Muscle layer of colon (tissue), 2 donors: ENCODE data around the gene ZBTB49.

Source experiments
- H3K27ac ChIP-seq: one replicate; pipeline ENCODE4 v1.7.0; 2013; ENCODE audit warnings: low read depth, mild to moderate bottlenecking, low read length, moderate library complexity
- H3K27me3 ChIP-seq, 2 donors: one replicate each; pipeline ENCODE4 v1.7.0; 2013; ENCODE audit warnings: low read length in 2 of 2, mild to moderate bottlenecking in 2 of 2; ENCODE audit not compliant: insufficient read depth in 2 of 2, control insufficient read depth in 1 of 2
- H3K36me3 ChIP-seq: one replicate; pipeline ENCODE4 v1.7.0; 2013; ENCODE audit warnings: mild to moderate bottlenecking, low read length; ENCODE audit not compliant: insufficient read depth
- H3K4me1 ChIP-seq: one replicate; pipeline ENCODE4 v1.7.0; 2013; ENCODE audit warnings: mild to moderate bottlenecking, low read length; ENCODE audit not compliant: insufficient read depth
- H3K4me3 ChIP-seq, 2 donors: one replicate each; pipeline ENCODE4 v1.7.0; 2013; ENCODE audit warnings: low read length in 2 of 2, low read depth in 1 of 2, mild to moderate bottlenecking in 1 of 2, moderate library complexity in 1 of 2
- H3K9ac ChIP-seq: one replicate; pipeline ENCODE4 v1.7.0; 2013; ENCODE audit warnings: low read length
- H3K9me3 ChIP-seq: one replicate; pipeline ENCODE4 v1.7.0; 2013; ENCODE audit warnings: mild to moderate bottlenecking, low read length
- donor health status: abdominal sarcoma.
- donor health status: Adenocarcinoma of cecum.

The ZBTB49 gene

DNA sequence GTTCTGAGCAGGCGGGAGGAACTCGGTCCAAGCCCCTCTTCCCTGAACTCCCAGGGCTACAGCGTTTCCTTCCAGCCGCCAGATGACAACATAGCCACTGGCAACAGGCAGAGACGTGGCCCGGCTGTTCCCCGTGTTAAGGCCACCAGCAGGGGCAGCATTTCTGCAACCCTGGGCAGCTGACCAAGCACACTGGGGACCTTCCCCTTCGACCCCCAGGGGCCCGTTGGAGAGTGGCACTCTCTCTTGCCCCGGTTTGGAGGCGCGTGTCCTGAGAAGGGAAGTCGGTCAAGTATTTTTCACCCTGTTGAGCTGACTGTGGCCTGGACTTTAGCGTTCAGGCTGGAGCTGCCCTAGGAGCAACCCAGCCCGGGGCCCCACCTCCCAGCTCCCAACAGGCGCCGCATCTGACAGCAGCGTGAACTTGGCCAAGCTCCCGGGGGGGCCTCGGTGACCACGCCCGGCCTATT is 37.6 kb downstream of the ZBTB49 start:
- H3K36me3 ChIP-seq, result no peaks in the 10 kb centered on the region
- H3K27ac ChIP-seq, result no peak overlapping the region
- H3K9me3 ChIP-seq, result no peaks in the 10 kb centered on the region
- no peak overlapping the region for H3K4me3 ChIP-seq
- H3K4me1 ChIP-seq, result no peaks in the 10 kb centered on the region
- H3K27me3 ChIP-seq, result no peaks in the 10 kb centered on the region
- H3K9ac ChIP-seq, result no peak overlapping the region

DNA sequence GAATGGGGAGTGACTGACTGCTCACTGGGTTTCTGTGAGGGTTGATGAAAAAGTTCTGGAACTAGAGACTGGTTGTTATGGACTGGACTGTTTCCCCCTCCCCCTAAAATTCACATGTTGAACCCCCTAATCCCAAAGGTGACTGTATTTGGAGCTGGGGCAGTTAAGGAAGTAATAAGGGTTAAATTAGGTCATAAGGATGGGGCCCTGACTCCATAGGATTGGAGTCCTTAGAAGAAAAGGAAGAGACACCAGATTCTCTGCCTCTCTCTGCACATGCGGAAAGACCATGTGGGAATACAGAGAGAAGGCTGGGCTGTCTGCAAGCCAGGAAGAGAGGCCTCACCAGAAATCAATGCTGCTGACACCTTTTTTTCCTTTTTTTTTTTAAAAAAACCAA is 38.2 kb downstream of the ZBTB49 start:
- H3K9ac ChIP-seq, result no peak overlapping the region
- no peaks in the 10 kb centered on the region for H3K4me1 ChIP-seq
- H3K9me3 ChIP-seq, result no peaks in the 10 kb centered on the region
- H3K27me3 ChIP-seq, result no peaks in the 10 kb centered on the region
- H3K36me3 ChIP-seq, result no peaks in the 10 kb centered on the region
- H3K4me3 ChIP-seq, result no peak overlapping the region
- no peak overlapping the region for H3K27ac ChIP-seq

DNA sequence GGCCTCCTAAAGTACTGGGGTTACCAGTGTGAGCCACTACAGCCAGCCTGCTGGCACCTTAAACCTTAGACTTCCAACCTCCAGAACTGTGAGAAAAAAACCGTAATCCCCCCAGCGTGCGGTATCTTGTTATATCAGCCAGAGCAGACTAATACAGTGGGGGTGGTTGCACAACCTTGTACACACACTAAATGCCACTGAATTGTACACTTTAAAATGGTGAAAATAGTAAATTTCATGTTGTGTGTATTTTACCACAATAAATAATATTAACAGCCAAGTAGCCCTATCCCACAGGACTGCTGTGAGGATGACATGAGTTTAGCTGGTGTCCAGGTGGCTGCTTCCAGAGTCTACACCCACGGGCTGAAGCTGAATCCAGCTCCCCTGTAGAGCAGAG is 38.8 kb downstream of the ZBTB49 start:
- Histone ChIP-seq H3K27ac (no peak overlapping the region), H3K9me3 (no peaks in the 10 kb centered on the region), H3K36me3 (no peaks in the 10 kb centered on the region), H3K4me3 (no peak overlapping the region), H3K9ac (no peak overlapping the region), H3K27me3 (no peaks in the 10 kb centered on the region), H3K4me1 (no peaks in the 10 kb centered on the region)

DNA sequence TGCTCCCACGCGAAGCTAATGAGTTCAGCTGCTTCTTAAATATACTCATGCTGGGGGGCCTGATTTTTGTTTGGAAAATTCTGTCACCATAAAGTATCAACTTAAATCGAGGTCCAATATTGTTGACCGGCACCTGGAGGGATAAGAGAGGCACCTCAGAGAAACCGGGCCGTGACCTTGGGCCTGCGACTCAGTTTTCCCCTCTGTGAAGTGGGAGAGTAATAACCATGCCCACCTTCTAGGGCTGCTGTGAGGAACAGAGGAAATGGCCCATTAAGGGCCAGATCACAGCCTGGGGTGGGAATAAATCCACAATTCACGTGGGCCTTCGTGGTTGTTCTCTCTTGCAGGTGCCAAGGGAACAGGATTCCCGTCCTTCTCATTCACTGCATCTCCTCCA is 39.4 kb downstream of the ZBTB49 start:
- no peak overlapping the region for H3K4me3 ChIP-seq
- no peaks in the 10 kb centered on the region for H3K9me3 ChIP-seq
- H3K4me1 ChIP-seq, result no peaks in the 10 kb centered on the region
- H3K36me3 ChIP-seq, result no peaks in the 10 kb centered on the region
- H3K27me3 ChIP-seq, result no peaks in the 10 kb centered on the region
- H3K9ac ChIP-seq, result no peak overlapping the region
- no peak overlapping the region for H3K27ac ChIP-seq

DNA sequence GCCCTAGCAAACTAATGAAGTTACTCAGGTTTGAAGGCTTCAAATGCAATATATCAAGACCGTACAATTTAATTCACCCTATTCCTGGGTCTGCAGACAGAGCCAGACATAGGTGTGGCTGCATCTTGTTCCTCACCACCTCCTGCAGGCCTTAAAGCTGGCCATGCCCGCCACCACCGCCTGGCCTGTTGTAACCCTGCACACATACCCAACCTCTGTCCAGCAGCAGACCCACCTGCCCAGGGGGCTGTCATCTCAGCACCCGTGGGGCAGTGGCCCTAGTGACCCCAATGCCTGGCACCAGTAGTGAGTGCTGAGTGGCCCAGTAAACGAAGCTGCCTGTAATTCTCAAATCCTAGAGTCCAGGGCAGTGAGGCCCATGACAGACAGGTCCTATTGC is 40.7 kb downstream of the ZBTB49 start:
- Histone ChIP-seq H3K4me1 (no peaks in the 10 kb centered on the region), H3K9ac (no peak overlapping the region), H3K27me3 (no peaks in the 10 kb centered on the region), H3K36me3 (no peaks in the 10 kb centered on the region), H3K9me3 (no peaks in the 10 kb centered on the region), H3K4me3 (no peak overlapping the region), H3K27ac (no peak overlapping the region)

DNA sequence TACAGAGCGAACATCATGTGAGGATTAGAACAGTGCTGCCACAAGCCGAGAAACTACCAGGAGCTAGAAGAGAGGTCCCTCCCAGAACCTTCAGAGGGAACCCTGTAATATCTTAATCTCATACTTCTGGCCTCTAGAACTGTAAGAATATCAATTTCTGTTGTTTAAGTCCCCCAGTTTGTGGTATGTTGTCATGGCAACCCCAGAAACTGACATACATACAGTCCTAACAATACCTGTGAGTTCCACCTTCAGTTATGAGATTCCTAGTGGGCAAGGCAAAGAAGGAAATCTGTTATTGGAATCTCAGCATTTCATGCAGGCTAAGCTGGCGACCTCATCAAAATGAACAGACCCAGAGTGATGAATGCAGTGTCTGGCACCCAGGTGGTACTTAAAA is 42.5 kb downstream of the ZBTB49 start:
- H3K9ac ChIP-seq, result no peak overlapping the region
- no peak overlapping the region for H3K4me3 ChIP-seq
- no peaks in the 10 kb centered on the region for H3K36me3 ChIP-seq
- H3K27me3 ChIP-seq, result no peaks in the 10 kb centered on the region
- H3K27ac ChIP-seq, result no peak overlapping the region
- H3K4me1 ChIP-seq, result no peaks in the 10 kb centered on the region
- no peaks in the 10 kb centered on the region for H3K9me3 ChIP-seq

DNA sequence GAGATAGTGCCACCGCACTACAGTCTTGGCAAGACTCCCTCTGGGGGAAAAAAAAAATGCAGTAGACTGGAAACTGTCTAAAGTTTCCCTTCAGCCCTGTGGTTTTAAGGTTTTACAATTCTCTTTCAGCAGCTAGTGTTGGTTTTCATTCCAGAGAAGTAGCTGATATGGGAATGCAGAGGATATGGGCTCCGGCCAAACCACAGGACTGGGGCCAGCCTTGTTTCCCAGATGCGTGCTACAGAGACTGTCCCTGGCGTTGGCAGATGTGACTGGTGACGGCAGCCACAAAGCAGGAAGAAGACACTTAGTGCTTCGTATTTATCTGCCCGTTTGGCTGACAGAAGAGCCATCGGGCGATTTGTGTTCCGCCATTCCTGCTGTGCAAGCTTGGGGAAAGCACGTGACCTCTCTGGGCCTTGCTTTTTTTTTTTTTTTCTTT is 43.2 kb downstream of the ZBTB49 start:
- Histone ChIP-seq H3K36me3 (no peaks in the 10 kb centered on the region), H3K27ac (no peak overlapping the region), H3K4me3 (no peak overlapping the region), H3K4me1 (no peaks in the 10 kb centered on the region), H3K27me3 (no peaks in the 10 kb centered on the region), H3K9ac (no peak overlapping the region), H3K9me3 (no peaks in the 10 kb centered on the region)

DNA sequence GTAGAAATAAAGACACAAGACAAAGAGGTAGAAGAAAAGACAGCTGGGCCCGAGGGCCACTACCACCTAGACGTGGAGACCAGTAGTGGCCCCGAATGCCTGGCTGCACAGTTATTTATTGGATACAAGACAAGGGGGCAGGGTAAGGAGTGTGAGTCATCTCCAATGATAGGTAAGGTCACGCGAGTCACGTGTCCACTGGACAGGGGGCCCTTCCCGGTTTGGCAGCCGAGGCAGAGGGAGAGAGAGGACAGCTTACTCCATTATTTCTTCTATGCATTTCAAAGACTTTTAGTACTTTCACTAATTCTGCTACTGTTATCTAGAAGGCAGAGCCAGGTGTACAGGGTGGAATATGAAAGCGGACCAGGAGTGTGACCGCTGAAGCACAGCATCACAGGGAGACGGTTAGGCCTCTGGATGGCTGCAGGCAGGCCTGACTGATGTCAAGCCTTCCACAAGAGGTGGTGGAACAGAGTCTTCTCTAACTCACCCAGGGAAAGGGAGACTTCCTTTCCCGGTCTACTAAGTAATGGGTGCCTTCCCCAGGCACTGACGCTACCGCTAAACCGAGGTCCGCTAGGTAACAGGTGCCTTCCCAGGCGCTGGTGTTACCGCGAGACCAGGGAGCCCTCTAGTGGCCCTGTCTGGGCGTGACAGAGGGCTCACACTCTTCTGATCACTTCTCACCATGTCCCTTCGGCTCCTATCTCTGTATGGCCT is 44.9 kb downstream of the ZBTB49 start:
- H3K27ac ChIP-seq, result no peak overlapping the region
- H3K9ac ChIP-seq, result no peak overlapping the region
- H3K36me3 ChIP-seq, result no peaks in the 10 kb centered on the region
- H3K27me3 ChIP-seq, result no peaks in the 10 kb centered on the region
- H3K4me1 ChIP-seq, result no peaks in the 10 kb centered on the region
- H3K4me3 ChIP-seq, result no peak overlapping the region
- no peaks in the 10 kb centered on the region for H3K9me3 ChIP-seq

DNA sequence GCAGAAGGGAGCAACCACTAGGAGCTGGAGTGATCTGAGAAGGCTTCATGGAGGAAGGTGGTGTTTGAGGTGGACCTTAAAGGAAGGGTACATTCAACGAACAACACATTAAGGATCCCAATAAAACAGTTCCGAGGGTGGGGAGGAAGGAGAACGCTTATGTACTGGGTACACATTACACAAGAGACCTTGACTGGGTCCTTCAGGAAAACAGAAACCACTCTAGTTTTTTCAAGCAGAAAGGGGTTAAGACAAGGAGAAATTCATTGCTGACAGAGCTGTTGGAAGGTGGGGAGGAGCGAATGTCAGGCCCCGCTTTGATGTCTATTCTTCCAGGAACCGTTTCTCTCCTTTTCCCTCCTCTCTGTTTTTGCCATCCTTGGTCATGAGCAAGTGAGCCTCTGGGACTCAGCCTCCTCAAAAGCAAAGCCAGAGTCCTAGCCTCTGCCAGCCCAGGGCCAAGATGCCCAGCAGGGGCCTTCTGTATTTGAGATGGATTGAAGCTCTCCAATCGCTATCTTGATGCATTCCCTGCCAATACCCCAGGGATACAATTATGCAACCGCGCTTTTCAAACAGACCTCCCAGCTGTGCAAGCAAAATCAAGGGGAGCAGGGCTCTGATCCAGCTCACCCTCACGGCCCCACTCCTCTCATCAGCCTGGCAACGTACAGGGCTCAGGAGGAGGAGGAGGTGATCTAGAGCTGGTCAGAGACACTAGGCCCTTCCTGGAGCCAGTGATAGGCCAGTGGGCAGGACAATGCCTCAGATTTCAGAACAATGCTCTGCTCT is 48.4 kb downstream of the ZBTB49 start:
- no peaks in the 10 kb centered on the region for H3K9me3 ChIP-seq
- no peaks in the 10 kb centered on the region for H3K27me3 ChIP-seq
- no peaks in the 10 kb centered on the region for H3K36me3 ChIP-seq
- H3K9ac ChIP-seq, result no peak overlapping the region
- H3K4me1 ChIP-seq, result no peaks in the 10 kb centered on the region
- no peak overlapping the region for H3K4me3 ChIP-seq
- H3K27ac ChIP-seq, result no peak overlapping the region

DNA sequence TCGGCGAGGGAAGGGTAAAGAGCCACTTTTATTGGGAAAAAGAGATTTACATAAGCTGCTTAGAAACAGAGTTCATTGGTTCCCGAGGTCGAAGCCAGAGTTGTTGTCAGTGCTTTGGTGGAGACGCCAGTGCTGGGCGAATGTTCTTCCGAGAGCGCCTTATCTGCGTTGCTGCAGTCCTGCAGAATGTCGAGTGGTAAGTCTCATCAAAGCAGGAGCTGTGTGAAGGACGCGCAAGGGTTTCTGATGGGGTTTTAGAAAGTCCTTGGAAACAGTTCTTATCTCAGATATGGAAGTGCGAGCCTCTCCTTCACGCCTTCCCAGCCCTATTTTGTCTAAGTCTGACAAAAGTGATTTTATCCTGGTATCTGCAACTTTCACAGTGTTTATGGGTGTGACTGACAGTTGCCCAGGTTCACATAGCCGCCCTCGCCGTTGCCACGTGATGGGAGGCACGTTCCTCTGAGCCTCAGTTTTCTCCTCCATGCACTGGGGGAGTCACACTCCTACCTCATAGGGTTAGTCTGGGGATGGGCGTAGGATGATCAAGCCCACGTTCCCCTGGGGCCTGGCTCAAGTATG is 49.5 kb downstream of the ZBTB49 start:
- Histone ChIP-seq H3K27ac (no peak overlapping the region), H3K4me1 (no peaks in the 10 kb centered on the region), H3K9me3 (no peaks in the 10 kb centered on the region), H3K27me3 (no peaks in the 10 kb centered on the region), H3K9ac (no peak overlapping the region), H3K4me3 (no peak overlapping the region), H3K36me3 (no peaks in the 10 kb centered on the region)

DNA sequence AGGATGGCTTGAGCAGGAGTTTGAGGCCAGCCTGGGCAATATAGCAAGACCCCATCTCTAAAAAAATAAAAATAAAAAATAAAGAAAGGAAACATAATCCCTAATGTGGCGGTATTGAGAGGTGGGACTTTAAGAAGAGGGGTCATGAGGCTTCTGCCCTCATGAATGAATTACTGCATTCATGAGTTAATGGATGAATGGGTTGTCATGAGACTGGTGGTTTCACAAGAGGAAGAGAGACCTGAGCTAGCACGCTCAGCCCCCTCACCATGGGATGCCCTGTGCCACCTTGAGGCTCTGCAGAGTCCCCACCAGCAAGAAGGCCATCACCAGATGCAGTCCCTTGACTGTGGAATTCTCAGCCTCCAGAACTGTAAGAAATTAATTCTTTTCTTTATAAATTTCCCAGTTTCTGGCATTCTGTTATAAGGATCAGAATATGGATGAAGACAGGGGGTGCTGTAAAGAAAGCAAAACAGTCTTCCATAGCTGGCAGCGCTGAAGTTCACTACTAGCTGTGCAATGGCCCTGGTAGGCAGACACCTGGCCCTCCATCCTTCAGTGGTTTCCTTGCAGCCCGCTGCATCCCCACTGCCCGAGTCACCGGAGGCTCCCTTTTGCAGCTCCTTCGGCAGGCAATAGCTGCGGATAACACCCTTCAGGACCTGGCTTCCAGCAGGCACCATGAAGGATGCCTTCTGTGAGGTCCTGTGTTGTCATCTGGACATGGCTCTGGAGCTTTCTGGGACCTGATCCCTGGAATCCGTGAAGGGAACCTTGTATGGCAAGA is 52.0 kb downstream of the ZBTB49 start:
- H3K9ac ChIP-seq, result no peak overlapping the region
- H3K27ac ChIP-seq, result no peak overlapping the region
- H3K9me3 ChIP-seq, result no peaks in the 10 kb centered on the region
- no peaks in the 10 kb centered on the region for H3K4me1 ChIP-seq
- H3K4me3 ChIP-seq, result no peak overlapping the region
- no peaks in the 10 kb centered on the region for H3K36me3 ChIP-seq
- no peaks in the 10 kb centered on the region for H3K27me3 ChIP-seq
